HEK293 (cell line): ENCODE data around the gene SNX15.

Experiments
- CTCF ChIP-seq: fragments of 450-650 bp; formaldehyde crosslinking; IDR thresholded peaks from 2 replicates; pipeline ENCODE4 v1.5.1; 2016; ENCODE audit warnings: missing biosample characterization, missing genetic modification characterization
- PATZ1 ChIP-seq: fragments of 450-650 bp; formaldehyde crosslinking; IDR thresholded peaks from 2 replicates; pipeline ENCODE4 v1.5.1; 2016; ENCODE audit warnings: missing biosample characterization, missing genetic modification characterization
- ZNF138 ChIP-seq: fragments of 450-650 bp; formaldehyde crosslinking; IDR thresholded peaks from 2 replicates; pipeline ENCODE4 v1.5.1; 2016; ENCODE audit warnings: missing biosample characterization, missing genetic modification characterization, borderline replicate concordance
- ZNF223 ChIP-seq: fragments of 450-650 bp; formaldehyde crosslinking; IDR thresholded peaks from 2 replicates; pipeline ENCODE4 v1.5.1; 2016; ENCODE audit warnings: missing biosample characterization, missing genetic modification characterization
- ZNF704 ChIP-seq: fragments of 450-650 bp; formaldehyde crosslinking; IDR thresholded peaks from 2 replicates; pipeline ENCODE4 v1.5.1; 2016; ENCODE audit warnings: missing biosample characterization, missing genetic modification characterization
- TF ChIP-seq, protein P1 (sequence below): fragments of 450-650 bp; formaldehyde crosslinking; IDR thresholded peaks from 2 replicates; pipeline ENCODE4 v1.5.1; 2016; ENCODE audit warnings: missing biosample characterization, missing genetic modification characterization

DNA sequence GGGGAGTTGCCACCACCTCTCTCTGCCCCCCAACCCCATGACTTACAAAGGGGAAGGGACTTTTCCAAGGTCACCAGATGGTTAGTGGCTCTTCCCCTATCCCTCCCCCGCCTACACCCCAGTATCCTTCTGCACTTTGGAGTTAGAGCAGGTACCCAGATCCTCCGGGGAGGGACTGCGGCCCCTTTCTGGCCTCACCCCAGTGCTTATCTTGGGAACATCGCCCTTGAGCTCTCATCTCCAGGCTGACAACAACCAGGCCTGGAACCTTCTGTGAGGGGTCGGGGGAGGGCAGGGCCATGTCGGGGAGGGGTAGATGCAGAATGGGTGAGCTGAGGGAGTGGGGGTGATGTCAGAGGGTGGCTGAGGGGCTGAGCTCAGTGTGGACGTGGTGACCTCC is 38.6 kb downstream of the SNX15 start:
- TF ChIP-seq CTCF (tag by site-specific recombination): no peak
- no peak for TF ChIP-seq PATZ1 (tag by site-specific recombination)
- TF ChIP-seq, protein P1, sequence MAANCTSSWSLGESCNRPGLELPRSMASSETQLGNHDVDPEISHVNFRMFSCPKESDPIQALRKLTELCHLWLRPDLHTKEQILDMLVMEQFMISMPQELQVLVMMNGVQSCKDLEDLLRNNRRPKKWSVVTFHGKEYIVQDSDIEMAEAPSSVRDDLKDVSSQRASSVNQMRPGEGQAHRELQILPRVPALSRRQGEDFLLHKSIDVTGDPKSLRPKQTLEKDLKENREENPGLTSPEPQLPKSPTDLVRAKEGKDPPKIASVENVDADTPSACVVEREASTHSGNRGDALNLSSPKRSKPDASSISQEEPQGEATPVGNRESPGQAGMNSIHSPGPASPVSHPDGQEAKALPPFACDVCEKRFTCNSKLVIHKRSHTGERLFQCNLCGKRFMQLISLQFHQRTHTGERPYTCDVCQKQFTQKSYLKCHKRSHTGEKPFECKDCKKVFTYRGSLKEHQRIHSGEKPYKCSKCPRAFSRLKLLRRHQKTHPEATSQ (tag by site-specific recombination): no peak
- no peak for TF ChIP-seq ZNF704 (tag by site-specific recombination)
- TF ChIP-seq ZNF223: no peak
- no peak for TF ChIP-seq ZNF138 (tag by site-specific recombination)
